ENCODE measurements around the gene PRDM12. TPM values are rescaled to one million over a fixed set of nuclear protein-coding genes. Genes with fewer than 3 reads are reported as not detected.
A peak's percentile ranks its signal among the peaks of the same experiment; 100 is the strongest.

The PRDM12 gene
- total RNA-seq, 2 donors from 2014 or later, result not detected

- no peak overlapping the region for H3K4me3 ChIP-seq
- no peak for TF ChIP-seq CTCF (IDR thresholded peaks at IDR 0.05)
- H3K4me1 ChIP-seq (ENCODE audit: control insufficient read depth in 1 of 2, low read depth in 2 of 2), result no peaks in the 10 kb centered on the region
- peaks cover 76% of the 10 kb centered on the region for H3K36me3 ChIP-seq
- no peaks in the 10 kb centered on the region for H3K27me3 ChIP-seq (replicated peaks; ENCODE audit: insufficient read depth)
- ATAC-seq (ENCODE audit: insufficient number of reproducible peaks, low FRiP score, low read depth) (peak; percentile 55), DNase-seq (ENCODE audit: low spot score) (no peak)
- H3K9me3 ChIP-seq, result no peaks in the 10 kb centered on the region
- H3K27ac ChIP-seq, result no peak overlapping the region
Observed at GRCh38 chr9:130631331-130632080, 32.9 kb upstream of the PRDM12 start.

GRCh38 chr9:130632081-130632710 lies 32.2 kb upstream of the PRDM12 start:
- ATAC-seq (ENCODE audit: insufficient number of reproducible peaks, low FRiP score, low read depth) (no peak), DNase-seq (ENCODE audit: low spot score) (no peak)
- peaks cover 76% of the 10 kb centered on the region for H3K36me3 ChIP-seq

GRCh38 chr9:130632841-130633240 lies 31.6 kb upstream of the PRDM12 start:
- H3K9me3 ChIP-seq, result no peaks in the 10 kb centered on the region
- H3K27me3 ChIP-seq (replicated peaks; ENCODE audit: insufficient read depth), result no peaks in the 10 kb centered on the region
- peaks cover 70% of the 10 kb centered on the region for H3K36me3 ChIP-seq
- no peaks in the 10 kb centered on the region for H3K4me1 ChIP-seq (ENCODE audit: control insufficient read depth in 1 of 2, low read depth in 2 of 2)
- DNase-seq (ENCODE audit: low spot score) (no peak), ATAC-seq (ENCODE audit: insufficient number of reproducible peaks, low FRiP score, low read depth) (no peak)
- H3K27ac ChIP-seq, result no peak overlapping the region
- H3K4me3 ChIP-seq, result no peak overlapping the region
- no peak for TF ChIP-seq CTCF (IDR thresholded peaks at IDR 0.05)

More at GRCh38 chr9:130632081-130632710, 32.2 kb upstream of the PRDM12 start:
- H3K9me3 ChIP-seq, result no peaks in the 10 kb centered on the region
- no peaks in the 10 kb centered on the region for H3K27me3 ChIP-seq (replicated peaks; ENCODE audit: insufficient read depth)
- TF ChIP-seq CTCF (IDR thresholded peaks at IDR 0.05), result no peak
- H3K4me3 ChIP-seq, result no peak overlapping the region
- no peaks in the 10 kb centered on the region for H3K4me1 ChIP-seq (ENCODE audit: control insufficient read depth in 1 of 2, low read depth in 2 of 2)
- no peak overlapping the region for H3K27ac ChIP-seq

GRCh38 chr9:130633336-130634190 lies 30.8 kb upstream of the PRDM12 start:
- Histone ChIP-seq H3K4me1 (ENCODE audit: control insufficient read depth in 1 of 2, low read depth in 2 of 2) (no peaks in the 10 kb centered on the region), H3K27me3 (replicated peaks; ENCODE audit: insufficient read depth) (no peaks in the 10 kb centered on the region), H3K36me3 (peaks cover 66% of the 10 kb centered on the region), H3K9me3 (no peaks in the 10 kb centered on the region), H3K4me3 (no peak overlapping the region), H3K27ac (no peak overlapping the region)
- no peak for DNase-seq (ENCODE audit: low spot score)
- no peak for TF ChIP-seq CTCF (IDR thresholded peaks at IDR 0.05)
- no peak for ATAC-seq (ENCODE audit: insufficient number of reproducible peaks, low FRiP score, low read depth)

Data from thoracic aorta (tissue), 2 donors.